ENCODE results near the gene DHX40.

GRCh38 chr17:59617156-59617732 lies 51.8 kb downstream of the DHX40 start:
- TF ChIP-seq, protein P1, sequence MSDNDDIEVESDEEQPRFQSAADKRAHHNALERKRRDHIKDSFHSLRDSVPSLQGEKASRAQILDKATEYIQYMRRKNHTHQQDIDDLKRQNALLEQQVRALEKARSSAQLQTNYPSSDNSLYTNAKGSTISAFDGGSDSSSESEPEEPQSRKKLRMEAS (IDR thresholded peaks at IDR 0.05), result no peak
- TF ChIP-seq REST (IDR thresholded peaks at IDR 0.05) (no peak), RFX5 (IDR thresholded peaks at IDR 0.05) (no peak), POLR2A (IDR thresholded peaks at IDR 0.05; ENCODE audit: low read length) (no peak), CTCF (IDR thresholded peaks at IDR 0.05) (no peak), FOSL2 (IDR thresholded peaks at IDR 0.05) (no peak), FOSL2 (CRISPR knock-in tag; IDR thresholded peaks at IDR 0.05) (no peak), HDAC2 (IDR thresholded peaks at IDR 0.05) (no peak)

Data from A549 (cell line).